ENCODE measurements around the gene FIGLA. TPM values are rescaled to one million over a fixed set of nuclear protein-coding genes. Genes with fewer than 3 reads are reported as not detected.

FIGLA gene
- total RNA-seq, 8 experiments from 2014 or later, result not detected

- Histone ChIP-seq H3K4me3 (no peak overlapping the region), H3K4me1 (replicated peaks in 1 of 2) (peaks cover 54 to 57% of the 10 kb centered on the region in 2 donors), H3K27ac (no peak overlapping the region)
- WGBS, 10 experiments, result 0 to 100% (median 73%) methylated on average over 1 of the region's 1 CpG; no CpG with 5 or more reads in 2 of the 10 experiments
- in situ Hi-C loops (cut with MboI; ENCODE audit: low pct_unique_long_range_greater_than_20kb in 2 of 9, low sequenced_read_pairs in 9 of 9, unreplicated experiment in 9 of 9), result no loop called here
- peak in 3 of 8 experiments; percentile 53 to 58 (median 57) for ATAC-seq (replicated peaks in 6 of 8)
Observed at GRCh38 chr2:70729647-70730046, 60.8 kb downstream of the FIGLA start.

- no peak for ATAC-seq (replicated peaks in 6 of 8)
- Histone ChIP-seq H3K4me3 (no peak overlapping the region), H3K4me1 (replicated peaks in 1 of 2) (peaks cover 48% of the 10 kb centered on the region in 2 donors), H3K27ac (no peak overlapping the region)
- in situ Hi-C loops (cut with MboI; ENCODE audit: low pct_unique_long_range_greater_than_20kb in 2 of 9, low sequenced_read_pairs in 9 of 9, unreplicated experiment in 9 of 9), result no loop called here
- 57 to 100% (median 87%) methylated on average over 1 to 4 of the region's 7 CpGs; no CpG with 5 or more reads in 1 of the 10 experiments for WGBS, 10 experiments
Observed at GRCh38 chr2:70728128-70728527, 62.3 kb downstream of the FIGLA start.

Other genes with a start within 250 kb of the FIGLA start
- 1 to 10 TPM in 2 of 8 experiments, under 1 TPM in 6; 0.09 to 2.5 (median 0.45) TPM for gene TGFA, start 236.8 kb downstream of the FIGLA start, total RNA-seq
- gene ADD2, start 22.4 kb downstream of the FIGLA start, total RNA-seq, result 10 to 100 TPM in 5 of 8 experiments, 1 to 10 TPM in 1, under 1 TPM in 2; 0.49 to 66.9 (median 44.5) TPM
- 1 to 10 TPM in 1 of 8 experiments, under 1 TPM in 5, not detected in 2; 0.17 to 1.1 (median 0.42) TPM for gene CLEC4F, start 30.0 kb upstream of the FIGLA start, total RNA-seq
- 1 to 10 TPM in 1 of 8 experiments, under 1 TPM in 6, not detected in 1; 0.18 to 1.2 (median 0.27) TPM for gene CD207, start 45.2 kb upstream of the FIGLA start, total RNA-seq
- 10 to 100 TPM in 3 of 8 experiments, 1 to 10 TPM in 5; 1.9 to 11.3 (median 7.7) TPM for gene VAX2, start 109.9 kb upstream of the FIGLA start, total RNA-seq
- 1 to 10 TPM in 7 of 8 experiments, under 1 TPM in 1; 0.31 to 6.1 (median 2.1) TPM for gene ATP6V1B1, start 145.3 kb upstream of the FIGLA start, total RNA-seq
- gene ANKRD53, start 188.0 kb upstream of the FIGLA start, total RNA-seq, result 1 to 10 TPM in 3 of 8 experiments, under 1 TPM in 5; 0.25 to 4.4 (median 0.76) TPM
- 10 to 100 TPM; 10.3 to 42.1 (median 24.2) TPM for gene TEX261, start 204.2 kb upstream of the FIGLA start, total RNA-seq